NCI-H2227 treated with DMSO at 0.1 percent for 48 hours (cell line): Measurements from ENCODE around the gene TMA7B.

Experiments used
- DNase-seq: peaks from one replicate; lab custom pipeline; 2025; lab: John Stamatoyannopoulos, UW

Gene TMA7B

GRCh38 chr22:40001800-40002577, 41.8 kb downstream of the TMA7B start:
- no peak for DNase-seq

- DNase-seq: no peak
Observed at GRCh38 chr22:40002935-40003715, 42.9 kb downstream of the TMA7B start.

- no peak for DNase-seq
Observed at GRCh38 chr22:40004836-40005235, 44.6 kb downstream of the TMA7B start.

GRCh38 chr22:40006641-40007040, 46.4 kb downstream of the TMA7B start:
- no peak for DNase-seq

GRCh38 chr22:40007853-40008710, 47.9 kb downstream of the TMA7B start:
- DNase-seq: no peak

GRCh38 chr22:40008726-40009291, 48.6 kb downstream of the TMA7B start:
- no peak for DNase-seq

GRCh38 chr22:40009292-40009774, 49.1 kb downstream of the TMA7B start:
- no peak for DNase-seq

GRCh38 chr22:40009951-40010671, 49.9 kb downstream of the TMA7B start:
- DNase-seq: peak; percentile 20

GRCh38 chr22:40010746-40011145, 50.5 kb downstream of the TMA7B start:
- no peak for DNase-seq
